Calu3 (cell line): ENCODE measurements around the gene CNTLN. TPM values are rescaled to one million over a fixed set of nuclear protein-coding genes. Genes with fewer than 3 reads are reported as not detected.

Experiments used
- BruUV-seq: library from RNA; stranded (reverse); fragments of 400-500 nt; replicated peaks from 2 replicates; lab custom pipeline; 2021; lab: Mats Ljungman, UMichigan
- CTCF ChIA-PET: fragments of 300-600 bp; sonication (Branson Sonifier 250); formaldehyde crosslinking; loops from one replicate; lab custom pipeline; 2022; ENCODE audit warnings: antibody characterized with exemption; lab: Charles Lee
- DNase-seq: peaks from one replicate; pipeline ENCODE4 v3.0.0; 2022
- H3K27ac Mint-ChIP-seq: one replicate; pipeline ENCODE4 v1.8.0; 2022; ENCODE audit warnings: mixed read lengths; ENCODE audit not compliant: unreplicated experiment
- H3K27me3 Mint-ChIP-seq: one replicate; pipeline ENCODE4 v1.8.0; 2022; ENCODE audit warnings: mixed read lengths; ENCODE audit not compliant: unreplicated experiment
- H3K36me3 Mint-ChIP-seq: one replicate; pipeline ENCODE4 v1.8.0; 2022; ENCODE audit warnings: mild to moderate bottlenecking, moderate library complexity, mixed read lengths; ENCODE audit not compliant: insufficient read depth, unreplicated experiment
- H3K4me1 Mint-ChIP-seq: one replicate; pipeline ENCODE4 v1.8.0; 2022; ENCODE audit warnings: mild to moderate bottlenecking, low read depth, mixed read lengths; ENCODE audit not compliant: unreplicated experiment
- H3K4me3 Mint-ChIP-seq: one replicate; pipeline ENCODE4 v1.8.0; 2022; ENCODE audit warnings: mild to moderate bottlenecking, low read depth, moderate library complexity, mixed read lengths; ENCODE audit not compliant: unreplicated experiment
- H3K9me3 Mint-ChIP-seq: one replicate; pipeline ENCODE4 v1.8.0; 2022; ENCODE audit warnings: low read depth, mixed read lengths; ENCODE audit not compliant: unreplicated experiment
- intact Hi-C: fragments of 100-400 bp; cut with micrococcal nuclease; formaldehyde crosslinking; loops from one replicate; pipeline ENCODE4 v1.10.0; 2022; ENCODE audit not compliant: unreplicated experiment
- total RNA-seq: library from RNA; stranded (reverse); gene quantifications from 2 replicates; pipeline ENCODE4 v1.2.3, GENCODE V29; 2022
- TF ChIP-seq, protein P1 (sequence below): fragments of 200-600 bp; IDR thresholded peaks from one replicate; pipeline ENCODE4 v1.8.0; 2022; ENCODE audit warnings: antibody characterized with exemption; ENCODE audit not compliant: unreplicated experiment

Gene CNTLN
- total RNA-seq, 1 experiment from 2014 or later = 6.7 TPM

DNA sequence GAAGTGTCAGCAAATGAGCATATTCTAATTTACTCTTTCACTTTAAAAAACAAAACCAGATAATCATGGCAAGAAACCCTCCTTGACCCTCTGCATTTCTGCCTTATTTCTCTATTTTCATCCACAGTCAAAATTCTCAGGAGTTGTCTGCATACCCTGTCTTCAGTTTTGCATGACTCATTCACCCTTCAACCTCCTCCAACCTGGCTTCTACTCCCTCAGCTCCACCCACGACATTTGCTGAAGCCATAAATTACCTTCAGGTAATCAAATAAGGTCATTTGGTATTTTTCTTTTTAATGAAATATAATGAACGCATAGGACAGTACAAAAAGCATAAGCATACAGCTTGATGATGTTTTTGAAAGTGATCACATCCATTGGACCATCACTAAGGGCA is 416.2 kb downstream of the CNTLN start:
- CTCF ChIA-PET = no interaction called here
- no peaks in the 10 kb centered on the region for H3K9me3 Mint-ChIP-seq
- H3K4me3 Mint-ChIP-seq = no peak overlapping the region
- TF ChIP-seq, protein P1, sequence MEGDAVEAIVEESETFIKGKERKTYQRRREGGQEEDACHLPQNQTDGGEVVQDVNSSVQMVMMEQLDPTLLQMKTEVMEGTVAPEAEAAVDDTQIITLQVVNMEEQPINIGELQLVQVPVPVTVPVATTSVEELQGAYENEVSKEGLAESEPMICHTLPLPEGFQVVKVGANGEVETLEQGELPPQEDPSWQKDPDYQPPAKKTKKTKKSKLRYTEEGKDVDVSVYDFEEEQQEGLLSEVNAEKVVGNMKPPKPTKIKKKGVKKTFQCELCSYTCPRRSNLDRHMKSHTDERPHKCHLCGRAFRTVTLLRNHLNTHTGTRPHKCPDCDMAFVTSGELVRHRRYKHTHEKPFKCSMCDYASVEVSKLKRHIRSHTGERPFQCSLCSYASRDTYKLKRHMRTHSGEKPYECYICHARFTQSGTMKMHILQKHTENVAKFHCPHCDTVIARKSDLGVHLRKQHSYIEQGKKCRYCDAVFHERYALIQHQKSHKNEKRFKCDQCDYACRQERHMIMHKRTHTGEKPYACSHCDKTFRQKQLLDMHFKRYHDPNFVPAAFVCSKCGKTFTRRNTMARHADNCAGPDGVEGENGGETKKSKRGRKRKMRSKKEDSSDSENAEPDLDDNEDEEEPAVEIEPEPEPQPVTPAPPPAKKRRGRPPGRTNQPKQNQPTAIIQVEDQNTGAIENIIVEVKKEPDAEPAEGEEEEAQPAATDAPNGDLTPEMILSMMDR = no peak
- DNase-seq = no peak
- no peak overlapping the region for H3K27ac Mint-ChIP-seq
- intact Hi-C loops = no loop called here
- H3K36me3 Mint-ChIP-seq = no peaks in the 10 kb centered on the region
- H3K4me1 Mint-ChIP-seq = no peaks in the 10 kb centered on the region
- no peaks in the 10 kb centered on the region for H3K27me3 Mint-ChIP-seq
- no TSS peak for BruUV-seq
